Mammary epithelial cell (primary cell): ENCODE data around the gene SLF2.

Source experiments
- CTCF ChIP-seq, 2 donors: IDR thresholded peaks in 1 of 2; conservative IDR thresholded peaks in 1 of 2; 2 replicates each; pipeline ENCODE4 v1.5.1; 2011 to 2012; ENCODE audit warnings: inconsistent platforms in 2 of 2, low read length in 2 of 2, mild to moderate bottlenecking in 2 of 2, control low read depth in 1 of 2, low read depth in 1 of 2; ENCODE audit not compliant: insufficient read depth in 1 of 2; ENCODE audit errors: extremely low read depth in 1 of 2
- EZH2 ChIP-seq: IDR thresholded peaks from 2 replicates; pipeline ENCODE4 v1.6.1; 2012; ENCODE audit warnings: low read length, inconsistent platforms, borderline replicate concordance

- TF ChIP-seq CTCF (conservative IDR thresholded peaks at IDR 0.05 in 1 of 2, IDR thresholded peaks at IDR 0.05 in 1 of 2; ENCODE audit: extremely low read depth in 1 of 2, insufficient read depth in 1 of 2, low read depth in 1 of 2, low read length in 2 of 2) (no peak), EZH2 (no peak)
Measured at GRCh38 chr10:100960251-100960650, 47.5 kb downstream of the SLF2 start.
